T-helper 2 cell treated with Interferon-gamma antibody and Interleukin-4, amounts not matched to agents 5 μg/mL and 100 μg/mL, for 36 hours (primary cell): ENCODE results near the gene ALOX12B.

Source experiments
- DNase-seq: peaks from one replicate; pipeline ENCODE4 v3.0.0; 2021; ENCODE audit warnings: low spot score
- H3K27ac Mint-ChIP-seq: one replicate; pipeline ENCODE4 v1.8.0; 2021; ENCODE audit warnings: mild to moderate bottlenecking, mixed read lengths
- H3K27me3 Mint-ChIP-seq: one replicate; pipeline ENCODE4 v1.8.0; 2021; ENCODE audit warnings: low read depth, mixed read lengths
- H3K36me3 Mint-ChIP-seq: one replicate; pipeline ENCODE4 v1.8.0; 2021; ENCODE audit warnings: low read depth, mixed read lengths
- H3K4me1 Mint-ChIP-seq: one replicate; pipeline ENCODE4 v1.8.0; 2021; ENCODE audit warnings: low read depth, mixed read lengths
- H3K4me3 Mint-ChIP-seq: one replicate; pipeline ENCODE4 v1.8.0; 2022; ENCODE audit warnings: mild to moderate bottlenecking, moderate library complexity, mixed read lengths
- H3K9me3 Mint-ChIP-seq: one replicate; pipeline ENCODE4 v1.8.0; 2021; ENCODE audit warnings: mixed read lengths

Gene ALOX12B

GRCh38 chr17:8059131-8059530 is 28.4 kb downstream of the ALOX12B start:
- Mint-ChIP-seq H3K27ac (no peak overlapping the region), H3K4me3 (no peak overlapping the region), H3K4me1 (peaks cover 27% of the 10 kb centered on the region), H3K27me3 (peaks cover 60% of the 10 kb centered on the region), H3K36me3 (no peaks in the 10 kb centered on the region), H3K9me3 (no peaks in the 10 kb centered on the region)
- no peak for DNase-seq

- Mint-ChIP-seq H3K36me3 (no peaks in the 10 kb centered on the region), H3K9me3 (no peaks in the 10 kb centered on the region), H3K27me3 (peaks cover 53% of the 10 kb centered on the region), H3K4me3 (no peak overlapping the region), H3K27ac (no peak overlapping the region), H3K4me1 (peaks cover 26% of the 10 kb centered on the region)
- peak; percentile 29 for DNase-seq
Measured at GRCh38 chr17:8057691-8058114, 29.8 kb downstream of the ALOX12B start.

GRCh38 chr17:8056976-8057625 is 30.4 kb downstream of the ALOX12B start:
- Mint-ChIP-seq H3K36me3 (no peaks in the 10 kb centered on the region), H3K27me3 (peaks cover 47% of the 10 kb centered on the region), H3K27ac (no peak overlapping the region), H3K4me3 (no peak overlapping the region), H3K4me1 (peaks cover 24% of the 10 kb centered on the region), H3K9me3 (no peaks in the 10 kb centered on the region)
- DNase-seq = no peak

GRCh38 chr17:8056232-8056975 is 31.1 kb downstream of the ALOX12B start:
- no peaks in the 10 kb centered on the region for H3K9me3 Mint-ChIP-seq
- peak; percentile 58 for DNase-seq
- no peak overlapping the region for H3K4me3 Mint-ChIP-seq
- H3K27me3 Mint-ChIP-seq = peaks cover 40% of the 10 kb centered on the region
- no peak overlapping the region for H3K27ac Mint-ChIP-seq
- no peaks in the 10 kb centered on the region for H3K36me3 Mint-ChIP-seq
- peaks cover 24% of the 10 kb centered on the region for H3K4me1 Mint-ChIP-seq

- no peaks in the 10 kb centered on the region for H3K36me3 Mint-ChIP-seq
- H3K4me1 Mint-ChIP-seq = peaks cover 24% of the 10 kb centered on the region
- H3K27ac Mint-ChIP-seq = no peak overlapping the region
- no peak for DNase-seq
- H3K27me3 Mint-ChIP-seq = peaks cover 35% of the 10 kb centered on the region
- H3K4me3 Mint-ChIP-seq = no peak overlapping the region
- no peaks in the 10 kb centered on the region for H3K9me3 Mint-ChIP-seq
Measured at GRCh38 chr17:8055851-8056231, 31.7 kb downstream of the ALOX12B start.

- Mint-ChIP-seq H3K27me3 (peaks cover 17% of the 10 kb centered on the region), H3K9me3 (no peaks in the 10 kb centered on the region), H3K4me1 (peaks cover 17% of the 10 kb centered on the region), H3K27ac (no peak overlapping the region), H3K36me3 (no peaks in the 10 kb centered on the region), H3K4me3 (no peak overlapping the region)
- DNase-seq = no peak
Measured at GRCh38 chr17:8053600-8053999, 33.9 kb downstream of the ALOX12B start.

GRCh38 chr17:8052256-8053252 is 35.0 kb downstream of the ALOX12B start:
- Mint-ChIP-seq H3K9me3 (no peaks in the 10 kb centered on the region), H3K27me3 (peaks cover 14% of the 10 kb centered on the region), H3K27ac (no peak overlapping the region), H3K4me1 (peaks cover 17% of the 10 kb centered on the region), H3K36me3 (no peaks in the 10 kb centered on the region), H3K4me3 (no peak overlapping the region)
- no peak for DNase-seq

GRCh38 chr17:8051831-8052230 is 35.7 kb downstream of the ALOX12B start:
- H3K4me3 Mint-ChIP-seq = no peak overlapping the region
- H3K4me1 Mint-ChIP-seq = peaks cover 13% of the 10 kb centered on the region
- H3K27me3 Mint-ChIP-seq = peaks cover 10% of the 10 kb centered on the region
- H3K36me3 Mint-ChIP-seq = no peaks in the 10 kb centered on the region
- H3K9me3 Mint-ChIP-seq = no peaks in the 10 kb centered on the region
- no peak for DNase-seq
- H3K27ac Mint-ChIP-seq = no peak overlapping the region

GRCh38 chr17:8048736-8049135 is 38.8 kb downstream of the ALOX12B start:
- Mint-ChIP-seq H3K4me3 (no peak overlapping the region), H3K36me3 (no peaks in the 10 kb centered on the region), H3K9me3 (no peaks in the 10 kb centered on the region), H3K27ac (no peak overlapping the region), H3K4me1 (no peaks in the 10 kb centered on the region), H3K27me3 (peaks cover 3% of the 10 kb centered on the region)
- DNase-seq = no peak

GRCh38 chr17:8048236-8048635 is 39.3 kb downstream of the ALOX12B start:
- no peaks in the 10 kb centered on the region for H3K9me3 Mint-ChIP-seq
- no peaks in the 10 kb centered on the region for H3K36me3 Mint-ChIP-seq
- H3K4me1 Mint-ChIP-seq = no peaks in the 10 kb centered on the region
- H3K27me3 Mint-ChIP-seq = peaks cover 3% of the 10 kb centered on the region
- H3K4me3 Mint-ChIP-seq = no peak overlapping the region
- no peak overlapping the region for H3K27ac Mint-ChIP-seq
- no peak for DNase-seq

GRCh38 chr17:8047769-8048110 is 39.8 kb downstream of the ALOX12B start:
- peaks cover 3% of the 10 kb centered on the region for H3K27me3 Mint-ChIP-seq

GRCh38 chr17:8046929-8047768 is 40.4 kb downstream of the ALOX12B start:
- no peak overlapping the region for H3K27ac Mint-ChIP-seq
- no peaks in the 10 kb centered on the region for H3K4me1 Mint-ChIP-seq
- no peaks in the 10 kb centered on the region for H3K36me3 Mint-ChIP-seq
- no peak overlapping the region for H3K4me3 Mint-ChIP-seq
- H3K27me3 Mint-ChIP-seq = peaks cover 3% of the 10 kb centered on the region
- H3K9me3 Mint-ChIP-seq = no peaks in the 10 kb centered on the region
- no peak for DNase-seq

More at GRCh38 chr17:8047769-8048110, 39.8 kb downstream of the ALOX12B start:
- H3K9me3 Mint-ChIP-seq = no peaks in the 10 kb centered on the region
- no peak overlapping the region for H3K4me3 Mint-ChIP-seq
- H3K4me1 Mint-ChIP-seq = no peaks in the 10 kb centered on the region
- H3K36me3 Mint-ChIP-seq = no peaks in the 10 kb centered on the region
- H3K27ac Mint-ChIP-seq = no peak overlapping the region
- DNase-seq = no peak

- no peak for DNase-seq
- Mint-ChIP-seq H3K27ac (no peak overlapping the region), H3K9me3 (no peaks in the 10 kb centered on the region), H3K36me3 (no peaks in the 10 kb centered on the region), H3K27me3 (peaks cover 3% of the 10 kb centered on the region), H3K4me1 (no peaks in the 10 kb centered on the region), H3K4me3 (no peak overlapping the region)
Measured at GRCh38 chr17:8046306-8046928, 41.1 kb downstream of the ALOX12B start.
